Neural crest cell (in vitro differentiated cells): ENCODE data around the gene TARS2. TPM values are rescaled to one million over a fixed set of nuclear protein-coding genes. Genes with fewer than 3 reads are reported as not detected.

Experiments
- DNase-seq: peaks from one replicate; pipeline ENCODE4 v3.0.0; 2021; ENCODE audit warnings: low read depth, mixed read lengths, low spot score
- H3K27ac Mint-ChIP-seq: one replicate; pipeline ENCODE4 v1.8.0; 2021; ENCODE audit warnings: mild to moderate bottlenecking, mixed read lengths; ENCODE audit not compliant: unreplicated experiment
- H3K27me3 Mint-ChIP-seq: 2 replicates; pipeline ENCODE4 v1.8.0; 2021; ENCODE audit warnings: low read depth, mild to moderate bottlenecking, mixed read lengths
- H3K36me3 Mint-ChIP-seq: 2 replicates; pipeline ENCODE4 v1.8.0; 2021; ENCODE audit warnings: low read depth, mild to moderate bottlenecking, mixed read lengths
- H3K4me1 Mint-ChIP-seq: 2 replicates; pipeline ENCODE4 v1.8.0; 2021; ENCODE audit warnings: mixed read lengths
- H3K4me3 Mint-ChIP-seq: one replicate; pipeline ENCODE4 v1.8.0; 2021; ENCODE audit warnings: mild to moderate bottlenecking, mixed read lengths
- H3K9me3 Mint-ChIP-seq: 2 replicates; pipeline ENCODE4 v1.8.0; 2021; ENCODE audit warnings: mixed read lengths
- CTCF ChIP-seq: fragments of 200-600 bp; sonication (generic); conservative IDR thresholded peaks from 2 replicates; pipeline ENCODE4 v1.5.0; 2021; ENCODE audit warnings: antibody characterized with exemption, mild to moderate bottlenecking
- total RNA-seq: library from RNA; stranded (reverse); gene quantifications from 2 replicates; pipeline ENCODE4 v1.2.1, GENCODE V29; 2021

TARS2 gene
- total RNA-seq, 1 donor from 2014 or later: 31.1 TPM

- Mint-ChIP-seq H3K27ac (no peak overlapping the region), H3K4me1 (peaks cover 19% of the 10 kb centered on the region), H3K9me3 (no peaks in the 10 kb centered on the region), H3K27me3 (peaks cover 9% of the 10 kb centered on the region), H3K4me3 (peak overlapping the region; percentile 47), H3K36me3 (no peaks in the 10 kb centered on the region)
- DNase-seq: no peak
- no peak for TF ChIP-seq CTCF
Measured at GRCh38 chr1:150484861-150485260, 2.4 kb upstream of the TARS2 start.

GRCh38 chr1:150487763-150488115, 520 bp downstream of the TARS2 start:
- Mint-ChIP-seq H3K4me1 (peaks cover 19% of the 10 kb centered on the region), H3K27me3 (peaks cover 7% of the 10 kb centered on the region), H3K36me3 (peaks cover 3% of the 10 kb centered on the region), H3K27ac (peak overlapping the region; percentile 85), H3K4me3 (peak overlapping the region; percentile 87), H3K9me3 (no peaks in the 10 kb centered on the region)
- no peak for TF ChIP-seq CTCF
- DNase-seq: no peak

- H3K4me1 Mint-ChIP-seq: peaks cover 6% of the 10 kb centered on the region
- no peaks in the 10 kb centered on the region for H3K9me3 Mint-ChIP-seq
Measured at GRCh38 chr1:150493175-150493574, 6.0 kb downstream of the TARS2 start.

GRCh38 chr1:150498342-150498741, 11.1 kb downstream of the TARS2 start:
- H3K27ac Mint-ChIP-seq: no peak overlapping the region
- H3K9me3 Mint-ChIP-seq: no peaks in the 10 kb centered on the region
- no peaks in the 10 kb centered on the region for H3K4me1 Mint-ChIP-seq
- peaks cover 9% of the 10 kb centered on the region for H3K36me3 Mint-ChIP-seq
- no peak for TF ChIP-seq CTCF
- no peaks in the 10 kb centered on the region for H3K27me3 Mint-ChIP-seq
- no peak overlapping the region for H3K4me3 Mint-ChIP-seq
- DNase-seq: no peak

More at GRCh38 chr1:150493175-150493574, 6.0 kb downstream of the TARS2 start:
- Mint-ChIP-seq H3K27ac (no peak overlapping the region), H3K4me3 (no peak overlapping the region), H3K27me3 (no peaks in the 10 kb centered on the region), H3K36me3 (peaks cover 3% of the 10 kb centered on the region)
- DNase-seq: no peak
- TF ChIP-seq CTCF: no peak

- TF ChIP-seq CTCF: no peak
- DNase-seq: no peak
- H3K4me1 Mint-ChIP-seq: peaks cover 36% of the 10 kb centered on the region
- H3K27me3 Mint-ChIP-seq: no peaks in the 10 kb centered on the region
- H3K4me3 Mint-ChIP-seq: no peak overlapping the region
- H3K27ac Mint-ChIP-seq: peak overlapping the region; percentile 78
- no peaks in the 10 kb centered on the region for H3K9me3 Mint-ChIP-seq
- H3K36me3 Mint-ChIP-seq: peaks cover 19% of the 10 kb centered on the region
Measured at GRCh38 chr1:150505431-150505830, 18.2 kb downstream of the TARS2 start.
